Gastroesophageal sphincter (tissue), 3 donors: ENCODE results near the gene PDE1A.

Experiments
- CTCF ChIP-seq, 4 experiments: fragments of 200-600 bp in 2 of 4; fragments of 450-650 bp in 2 of 4; sonication (generic) in 1 of 4; IDR thresholded peaks; one replicate each; pipeline ENCODE4 v1.5.1; 2017 to 2019; ENCODE audit warnings: antibody characterized with exemption in 4 of 4, mild to moderate bottlenecking in 2 of 4, moderate library complexity in 2 of 4
- EP300 ChIP-seq: sonication (generic); formaldehyde crosslinking; IDR thresholded peaks from one replicate; pipeline ENCODE4 v1.6.1; 2017; ENCODE audit warnings: antibody characterized with exemption, mild to moderate bottlenecking
- POLR2AphosphoS5 ChIP-seq: sonication (generic); formaldehyde crosslinking; IDR thresholded peaks from one replicate; pipeline ENCODE4 v1.6.1; 2017; ENCODE audit warnings: antibody characterized with exemption

GRCh38 chr2:182133195-182133891, 293.5 kb downstream of the PDE1A start:
- TF ChIP-seq CTCF (IDR thresholded peaks at IDR 0.05), result no peak
- no peak for TF ChIP-seq POLR2AphosphoS5
- TF ChIP-seq EP300, result no peak
